Measurements from ENCODE around the gene TNFRSF8. TPM values are rescaled to one million over a fixed set of nuclear protein-coding genes. Genes with fewer than 3 reads are reported as not detected.

TNFRSF8 gene
- total RNA-seq, 1 experiment from 2014 or later: not detected

DNA sequence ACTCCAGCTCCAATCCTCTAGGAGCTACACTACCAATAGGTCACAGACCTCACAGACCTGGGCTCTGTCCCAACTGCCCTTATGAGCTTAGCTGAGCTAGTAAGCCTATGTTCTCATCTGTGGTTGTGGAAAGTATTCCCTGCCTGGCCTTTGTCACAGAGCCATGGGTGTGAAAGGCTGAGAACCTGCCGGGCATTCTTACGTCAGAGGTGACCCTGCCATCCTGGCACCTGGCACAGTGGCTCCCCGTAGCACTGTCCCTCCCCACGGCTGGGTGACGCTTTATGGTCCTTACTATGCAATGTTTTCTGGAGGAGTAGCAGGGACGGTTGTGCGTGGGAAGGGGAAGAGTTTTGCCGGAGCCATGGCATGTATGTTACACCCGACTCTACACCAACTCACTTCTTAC lies 107.2 kb downstream of the TNFRSF8 start:
- Histone ChIP-seq H3K36me3 (ENCODE audit: insufficient read depth, low read length, poor library complexity, severe bottlenecking) (no peaks in the 10 kb centered on the region), H3K9me3 (ENCODE audit: low read depth, low read length, poor library complexity, severe bottlenecking) (no peaks in the 10 kb centered on the region), H3K27me3 (replicated peaks; ENCODE audit: insufficient read depth, low read depth, low read length, poor library complexity) (peaks cover 35% of the 10 kb centered on the region), H3K4me3 (ENCODE audit: low read depth, low read length, poor library complexity, severe bottlenecking) (no peak overlapping the region), H3K4me1 (ENCODE audit: insufficient read depth, low read length, poor library complexity, severe bottlenecking) (no peaks in the 10 kb centered on the region), H3K27ac (ENCODE audit: low read depth, low read length, poor library complexity, severe bottlenecking) (no peak overlapping the region)
- BruUV-seq (replicated peaks): no TSS peak
- POLR2A ChIA-PET (ENCODE audit: low non-redundant PET): no interaction called here
- TF ChIP-seq EZH2 (IDR thresholded peaks at IDR 0.05; ENCODE audit: borderline replicate concordance, low read depth, low read length, poor library complexity, severe bottlenecking): no peak
- TF ChIP-seq, protein P1, sequence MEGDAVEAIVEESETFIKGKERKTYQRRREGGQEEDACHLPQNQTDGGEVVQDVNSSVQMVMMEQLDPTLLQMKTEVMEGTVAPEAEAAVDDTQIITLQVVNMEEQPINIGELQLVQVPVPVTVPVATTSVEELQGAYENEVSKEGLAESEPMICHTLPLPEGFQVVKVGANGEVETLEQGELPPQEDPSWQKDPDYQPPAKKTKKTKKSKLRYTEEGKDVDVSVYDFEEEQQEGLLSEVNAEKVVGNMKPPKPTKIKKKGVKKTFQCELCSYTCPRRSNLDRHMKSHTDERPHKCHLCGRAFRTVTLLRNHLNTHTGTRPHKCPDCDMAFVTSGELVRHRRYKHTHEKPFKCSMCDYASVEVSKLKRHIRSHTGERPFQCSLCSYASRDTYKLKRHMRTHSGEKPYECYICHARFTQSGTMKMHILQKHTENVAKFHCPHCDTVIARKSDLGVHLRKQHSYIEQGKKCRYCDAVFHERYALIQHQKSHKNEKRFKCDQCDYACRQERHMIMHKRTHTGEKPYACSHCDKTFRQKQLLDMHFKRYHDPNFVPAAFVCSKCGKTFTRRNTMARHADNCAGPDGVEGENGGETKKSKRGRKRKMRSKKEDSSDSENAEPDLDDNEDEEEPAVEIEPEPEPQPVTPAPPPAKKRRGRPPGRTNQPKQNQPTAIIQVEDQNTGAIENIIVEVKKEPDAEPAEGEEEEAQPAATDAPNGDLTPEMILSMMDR (conservative IDR thresholded peaks at IDR 0.05; ENCODE audit: low read depth, low read length): no peak
- no peak for DNase-seq (ENCODE audit: low spot score)
- CTCF ChIA-PET: no interaction called here
- intact Hi-C loops (cut with micrococcal nuclease; ENCODE audit: unreplicated experiment): no loop called here

DNA sequence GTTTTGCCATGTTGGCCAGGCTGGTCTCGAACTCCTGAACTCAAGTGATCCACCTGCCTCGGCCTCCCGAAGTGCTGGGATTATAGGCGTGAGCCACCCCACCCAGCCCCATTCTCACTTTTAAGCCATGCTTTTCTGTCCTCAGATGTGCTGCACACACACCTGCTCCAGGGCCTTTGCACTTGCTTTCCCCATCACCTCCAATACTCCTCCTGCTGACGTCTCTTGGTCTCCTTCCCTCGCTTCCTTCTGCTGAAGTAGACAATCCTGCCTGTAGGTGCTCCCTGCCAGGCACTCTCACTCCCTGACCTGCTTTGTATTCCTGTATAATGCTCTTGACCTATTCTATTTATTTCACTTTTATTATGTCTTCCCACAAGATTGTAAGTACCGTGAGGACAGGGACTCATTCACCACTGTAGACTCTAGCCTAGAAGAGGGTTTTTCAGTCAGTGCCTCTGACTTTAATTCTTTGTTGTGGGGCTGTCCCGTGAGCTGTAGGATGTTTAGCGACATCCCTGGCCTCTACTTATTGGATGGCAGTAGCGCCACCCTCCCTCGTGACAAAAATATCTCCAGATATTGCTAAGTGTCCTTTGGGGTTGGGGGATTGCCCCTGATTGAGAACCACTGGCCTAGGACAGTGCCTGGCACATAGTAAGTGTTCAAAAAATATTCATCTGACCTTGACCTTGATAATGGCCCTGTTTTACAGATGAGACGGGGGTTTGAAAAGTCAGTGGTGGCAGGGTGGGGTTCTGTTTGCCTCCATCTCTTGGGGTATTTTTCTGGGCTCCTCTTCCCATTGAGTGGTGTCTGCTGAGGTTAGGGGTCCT lies 108.3 kb downstream of the TNFRSF8 start:
- intact Hi-C loops (cut with micrococcal nuclease; ENCODE audit: unreplicated experiment): no loop called here
- CTCF ChIA-PET: no interaction called here

DNA sequence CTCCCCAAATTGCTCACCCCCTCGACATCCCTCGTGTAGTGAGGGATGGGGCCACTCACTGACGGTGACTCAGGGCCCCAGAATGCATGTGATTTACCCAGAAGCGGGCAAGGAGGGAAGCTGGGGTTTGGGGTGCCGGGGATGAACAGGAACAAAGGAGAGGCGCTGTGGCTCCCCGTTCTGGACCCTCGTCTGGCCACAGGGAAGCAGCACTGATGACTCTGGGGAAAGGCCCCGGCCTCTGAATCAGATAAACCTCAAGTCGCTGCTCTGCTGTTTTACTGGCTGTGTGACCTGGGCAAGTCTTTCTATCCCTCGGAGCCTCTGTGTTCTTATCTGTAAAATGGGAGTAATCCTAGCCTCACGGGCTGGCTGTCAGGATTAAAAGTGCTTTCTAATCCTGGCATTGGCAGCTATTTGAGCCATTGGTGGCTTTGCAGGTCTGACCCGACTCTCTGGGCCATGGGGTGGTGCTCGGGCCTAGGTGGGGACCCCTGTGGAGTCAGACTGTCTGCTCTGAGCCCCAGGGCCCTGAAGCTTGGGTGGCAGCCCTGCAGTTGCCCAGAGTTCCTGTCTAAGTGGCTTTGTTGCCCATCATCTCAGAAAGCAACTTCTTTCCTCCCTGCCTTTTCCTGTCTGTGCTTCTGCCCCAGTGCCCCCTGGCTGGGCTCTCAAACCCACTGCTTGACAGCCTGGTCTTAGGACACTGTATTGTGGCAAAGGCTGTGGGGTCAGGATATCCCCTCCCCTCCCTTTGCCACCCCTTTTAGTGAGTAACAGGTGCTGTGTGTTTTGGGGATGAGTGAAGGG lies 109.1 kb downstream of the TNFRSF8 start:
- POLR2A ChIA-PET (ENCODE audit: low non-redundant PET): no interaction called here
- BruUV-seq (replicated peaks): no TSS peak
- CTCF ChIA-PET: no interaction called here

More for the DNA sequence above, 108.3 kb downstream of the TNFRSF8 start:
- no peak for TF ChIP-seq EZH2 (IDR thresholded peaks at IDR 0.05; ENCODE audit: borderline replicate concordance, low read depth, low read length, poor library complexity, severe bottlenecking)
- TF ChIP-seq, protein P1 (conservative IDR thresholded peaks at IDR 0.05; ENCODE audit: low read depth, low read length): no peak
- no peak overlapping the region for H3K4me3 ChIP-seq (ENCODE audit: low read depth, low read length, poor library complexity, severe bottlenecking)
- no peaks in the 10 kb centered on the region for H3K36me3 ChIP-seq (ENCODE audit: insufficient read depth, low read length, poor library complexity, severe bottlenecking)
- H3K9me3 ChIP-seq (ENCODE audit: low read depth, low read length, poor library complexity, severe bottlenecking): no peaks in the 10 kb centered on the region
- POLR2A ChIA-PET (ENCODE audit: low non-redundant PET): no interaction called here
- no peaks in the 10 kb centered on the region for H3K4me1 ChIP-seq (ENCODE audit: insufficient read depth, low read length, poor library complexity, severe bottlenecking)
- H3K27ac ChIP-seq (ENCODE audit: low read depth, low read length, poor library complexity, severe bottlenecking): no peak overlapping the region
- peaks cover 27% of the 10 kb centered on the region for H3K27me3 ChIP-seq (replicated peaks; ENCODE audit: insufficient read depth, low read depth, low read length, poor library complexity)
- DNase-seq (ENCODE audit: low spot score): no peak
- no TSS peak for BruUV-seq (replicated peaks)

More for the DNA sequence above, 109.1 kb downstream of the TNFRSF8 start:
- no peak overlapping the region for H3K27ac ChIP-seq (ENCODE audit: low read depth, low read length, poor library complexity, severe bottlenecking)
- H3K36me3 ChIP-seq (ENCODE audit: insufficient read depth, low read length, poor library complexity, severe bottlenecking): no peaks in the 10 kb centered on the region
- no peaks in the 10 kb centered on the region for H3K4me1 ChIP-seq (ENCODE audit: insufficient read depth, low read length, poor library complexity, severe bottlenecking)
- intact Hi-C loops (cut with micrococcal nuclease; ENCODE audit: unreplicated experiment): no loop called here
- no peaks in the 10 kb centered on the region for H3K9me3 ChIP-seq (ENCODE audit: low read depth, low read length, poor library complexity, severe bottlenecking)
- no peak for DNase-seq (ENCODE audit: low spot score)
- peaks cover 19% of the 10 kb centered on the region for H3K27me3 ChIP-seq (replicated peaks; ENCODE audit: insufficient read depth, low read depth, low read length, poor library complexity)
- TF ChIP-seq, protein P1 (conservative IDR thresholded peaks at IDR 0.05; ENCODE audit: low read depth, low read length): no peak
- no peak for TF ChIP-seq EZH2 (IDR thresholded peaks at IDR 0.05; ENCODE audit: borderline replicate concordance, low read depth, low read length, poor library complexity, severe bottlenecking)
- no peak overlapping the region for H3K4me3 ChIP-seq (ENCODE audit: low read depth, low read length, poor library complexity, severe bottlenecking)
